Upper lobe of right lung (tissue), 1 donor: ENCODE data around the gene PDGFRB. TPM values are rescaled to one million over a fixed set of nuclear protein-coding genes. Genes with fewer than 3 reads are reported as not detected.

Experiments used
- ATAC-seq: fragments of 200-7000 bp; cut with Tn5 transposase; one replicate; pipeline ENCODE4 v1.9.1; 2020; ENCODE audit warnings: mild to moderate bottlenecking, moderate library complexity
- DNase-seq: peaks from one replicate; pipeline ENCODE4 v3.0.0-alpha.2; 2020
- H3K27ac ChIP-seq: fragments of 200-600 bp; one replicate; pipeline ENCODE4 v1.8.0; 2022
- H3K27me3 ChIP-seq: fragments of 200-600 bp; one replicate; pipeline ENCODE4 v1.8.0; 2022; ENCODE audit warnings: mild to moderate bottlenecking
- H3K36me3 ChIP-seq: fragments of 200-600 bp; one replicate; pipeline ENCODE4 v1.8.0; 2022
- H3K4me1 ChIP-seq: fragments of 200-600 bp; one replicate; pipeline ENCODE4 v1.8.0; 2022
- H3K4me3 ChIP-seq: fragments of 200-600 bp; one replicate; pipeline ENCODE4 v1.8.0; 2022; ENCODE audit warnings: mild to moderate bottlenecking
- H3K9me3 ChIP-seq: fragments of 200-600 bp; one replicate; pipeline ENCODE4 v1.8.0; 2022
- CTCF ChIP-seq: fragments of 200-600 bp; IDR thresholded peaks from one replicate; pipeline ENCODE4 v1.8.0; 2022; ENCODE audit warnings: antibody characterized with exemption
- intact Hi-C: fragments of 100-400 bp; cut with DNase I; formaldehyde crosslinking; loops from one replicate; pipeline ENCODE4 v1.11.0; 2022
- total RNA-seq: library from RNA; stranded (reverse); fragmentation: NEBNext Ultra II Directional; extraction: Animal tissue kit (Norgen Biotek cat#: 25700); gene quantifications from one replicate; pipeline ENCODE4 v1.2.1, GENCODE V29; 2021
- donor health status: DM: no; HTN: yes; CAD: no; lungs with severe emphysema.

PDGFRB gene
- total RNA-seq, 1 donor from 2014 or later, result 120 TPM

GRCh38 chr5:150153483-150153882, 2.2 kb downstream of the PDGFRB start:
- no peak for TF ChIP-seq CTCF
- Histone ChIP-seq H3K4me1 (no peaks in the 10 kb centered on the region), H3K27me3 (peaks cover 6% of the 10 kb centered on the region), H3K36me3 (peaks cover 5% of the 10 kb centered on the region), H3K4me3 (peak overlapping the region; percentile 56), H3K27ac (peak overlapping the region; percentile 77), H3K9me3 (no peaks in the 10 kb centered on the region)
- no peak for ATAC-seq
- intact Hi-C loops, result no loop called here
- no peak for DNase-seq

GRCh38 chr5:150152636-150153462, 2.8 kb downstream of the PDGFRB start:
- no peak for TF ChIP-seq CTCF
- intact Hi-C loops, result no loop called here
- ATAC-seq, result no peak
- peaks cover 6% of the 10 kb centered on the region for H3K27me3 ChIP-seq
- H3K27ac ChIP-seq, result peak overlapping the region; percentile 77
- H3K9me3 ChIP-seq, result no peaks in the 10 kb centered on the region
- H3K4me1 ChIP-seq, result no peaks in the 10 kb centered on the region
- no peak for DNase-seq
- peak overlapping the region; percentile 56 for H3K4me3 ChIP-seq
- H3K36me3 ChIP-seq, result peaks cover 5% of the 10 kb centered on the region

- DNase-seq, result no peak
- ATAC-seq, result no peak
- H3K27ac ChIP-seq, result peak overlapping the region; percentile 8
- H3K9me3 ChIP-seq, result no peaks in the 10 kb centered on the region
- peaks cover 5% of the 10 kb centered on the region for H3K36me3 ChIP-seq
- H3K4me3 ChIP-seq, result no peak overlapping the region
- intact Hi-C loops, result no loop called here
- TF ChIP-seq CTCF, result no peak
- peaks cover 6% of the 10 kb centered on the region for H3K27me3 ChIP-seq
- H3K4me1 ChIP-seq, result peaks cover 9% of the 10 kb centered on the region
Measured at GRCh38 chr5:150149618-150150017, 6.0 kb downstream of the PDGFRB start.

- no peaks in the 10 kb centered on the region for H3K9me3 ChIP-seq
- H3K4me3 ChIP-seq, result no peak overlapping the region
- intact Hi-C loops, result no loop called here
- H3K27me3 ChIP-seq, result no peaks in the 10 kb centered on the region
- H3K36me3 ChIP-seq, result peaks cover 5% of the 10 kb centered on the region
- DNase-seq (no peak), ATAC-seq (no peak)
- peak overlapping the region; percentile 42 for H3K27ac ChIP-seq
- no peak for TF ChIP-seq CTCF
- H3K4me1 ChIP-seq, result peaks cover 15% of the 10 kb centered on the region
Measured at GRCh38 chr5:150148117-150148927, 7.3 kb downstream of the PDGFRB start.

- peaks cover 5% of the 10 kb centered on the region for H3K36me3 ChIP-seq
- no peak for ATAC-seq
- H3K4me1 ChIP-seq, result peaks cover 20% of the 10 kb centered on the region
- H3K9me3 ChIP-seq, result no peaks in the 10 kb centered on the region
- no peak for TF ChIP-seq CTCF
- no peak overlapping the region for H3K4me3 ChIP-seq
- no peaks in the 10 kb centered on the region for H3K27me3 ChIP-seq
- no peak overlapping the region for H3K27ac ChIP-seq
- intact Hi-C loops, result no loop called here
- DNase-seq, result no peak
Measured at GRCh38 chr5:150147670-150148069, 8.0 kb downstream of the PDGFRB start.
